Endothelial cell of umbilical vein (primary cell): ENCODE data around the gene CAMKMT. TPM values are rescaled to one million over a fixed set of nuclear protein-coding genes. Genes with fewer than 3 reads are reported as not detected.

Source experiments
- BruUV-seq: library from RNA; stranded (reverse); fragments of 400-500 nt; replicated peaks from 2 replicates; lab custom pipeline; 2021; lab: Mats Ljungman, UMichigan
- CTCF ChIA-PET: fragments of 300-600, 350-600 bp; sonication (Branson Sonifier 250); formaldehyde crosslinking; loops from one replicate; lab custom pipeline; 2021; ENCODE audit warnings: antibody characterized with exemption, inconsistent platforms; lab: Charles Lee
- POLR2A ChIA-PET: fragments of 300-600, 350-600 bp; sonication (Branson Sonifier 250); formaldehyde crosslinking; loops from one replicate; lab custom pipeline; 2021; ENCODE audit warnings: antibody characterized with exemption, inconsistent platforms; lab: Charles Lee
- DNase-seq: peaks from one replicate; pipeline ENCODE4 v3.0.0-alpha.2; 2011; ENCODE audit warnings: low read depth, low spot score
- FAIRE-seq: peaks from 2 replicates; lab custom pipeline; 2011; peaks lifted over from hg19 to GRCh38; lab: Jason Lieb, UNC
- H2AFZ ChIP-seq: 2 replicates; pipeline ENCODE4 v1.6.0; 2012; ENCODE audit warnings: low read depth, low read length, control low read depth, inconsistent platforms
- H3K27ac ChIP-seq: 2 replicates; pipeline ENCODE4 v1.5.1; 2011; ENCODE audit warnings: low read depth, mild to moderate bottlenecking, control low read depth, low read length, moderate library complexity; ENCODE audit not compliant: insufficient read depth
- H3K27me3 ChIP-seq, 2 experiments: 2 replicates each; pipeline versions ENCODE4 v1.6.0 to v1.6.1; 2011; ENCODE audit warnings: low read length in 2 of 2, mixed read lengths in 1 of 2; ENCODE audit not compliant: control insufficient read depth in 2 of 2, insufficient read depth in 2 of 2
- H3K36me3 ChIP-seq, 2 experiments: 2 replicates in 1 of 2; 3 replicates in 1 of 2; pipeline ENCODE4 v1.5.1; 2011; ENCODE audit warnings: low read length in 2 of 2, mild to moderate bottlenecking in 1 of 2, moderate library complexity in 1 of 2; ENCODE audit not compliant: control insufficient read depth in 2 of 2, insufficient read depth in 2 of 2; ENCODE audit errors: extremely low read depth in 1 of 2
- H3K4me1 ChIP-seq: 3 replicates; pipeline ENCODE4 v1.5.1; 2011; ENCODE audit warnings: mild to moderate bottlenecking, low read length; ENCODE audit not compliant: control insufficient read depth, insufficient read depth; ENCODE audit errors: extremely low read depth
- H3K4me2 ChIP-seq: 2 replicates; pipeline ENCODE4 v1.6.1; 2011; ENCODE audit warnings: low read length, control low read depth, mixed read lengths; ENCODE audit not compliant: insufficient read depth
- H3K4me3 ChIP-seq, 3 experiments: fragments of 200-600 bp in 1 of 3; sonication (generic), shearing (Covaris generic) in 1 of 3; replicated peaks in 1 of 3; 2 replicates each; pipeline ENCODE4 v1.5.1; 2011 to 2016; ENCODE audit warnings: control low read depth in 3 of 3, low read length in 3 of 3, mild to moderate bottlenecking in 2 of 3, inconsistent platforms in 1 of 3, low read depth in 1 of 3, moderate library complexity in 1 of 3; ENCODE audit not compliant: insufficient read depth in 1 of 3
- H3K79me2 ChIP-seq: 2 replicates; pipeline ENCODE4 v1.6.0; 2012; ENCODE audit warnings: low read length, inconsistent platforms; ENCODE audit not compliant: control insufficient read depth, insufficient read depth
- H3K9ac ChIP-seq: replicated peaks from 2 replicates; pipeline ENCODE3; 2011; ENCODE audit warnings: low read length, control low read depth; ENCODE audit not compliant: insufficient read depth; ENCODE audit errors: extremely low read depth
- H3K9me1 ChIP-seq: replicated peaks from 3 replicates; pipeline ENCODE4 v1.6.0; 2011; ENCODE audit warnings: mild to moderate bottlenecking, low read length; ENCODE audit not compliant: control insufficient read depth, insufficient read depth; ENCODE audit errors: extremely low read depth
- H3K9me3 ChIP-seq: replicated peaks from 2 replicates; pipeline ENCODE4 v1.5.1; 2012; ENCODE audit warnings: low read length, inconsistent platforms; ENCODE audit not compliant: control insufficient read depth, insufficient read depth
- H4K20me1 ChIP-seq: replicated peaks from 2 replicates; pipeline ENCODE3; 2011; ENCODE audit warnings: mild to moderate bottlenecking, low read length; ENCODE audit not compliant: control insufficient read depth, insufficient read depth; ENCODE audit errors: extremely low read depth
- EZH2 ChIP-seq: IDR thresholded peaks from 2 replicates; pipeline ENCODE4 v1.6.1; 2012; ENCODE audit warnings: borderline replicate concordance, low read depth, mild to moderate bottlenecking, moderate library complexity, low read length, inconsistent platforms; ENCODE audit not compliant: severe bottlenecking
- FOS ChIP-seq: IDR thresholded peaks from 2 replicates; pipeline ENCODE4 v1.6.1; 2011; ENCODE audit warnings: mild to moderate bottlenecking, low read length, moderate library complexity, borderline replicate concordance; ENCODE audit not compliant: insufficient read depth
- GATA2 ChIP-seq: IDR thresholded peaks from 2 replicates; pipeline ENCODE4 v1.7.0; 2011; ENCODE audit warnings: low read depth, mild to moderate bottlenecking, moderate library complexity, mixed read lengths, low read length; ENCODE audit not compliant: insufficient read length, insufficient read depth
- JUN ChIP-seq: IDR thresholded peaks from 2 replicates; pipeline ENCODE4 v1.6.1; 2011; ENCODE audit warnings: borderline replicate concordance, low read depth; ENCODE audit not compliant: insufficient read length, insufficient read depth
- MYC ChIP-seq: IDR thresholded peaks from one replicate; pipeline ENCODE4 v1.6.1; 2011; ENCODE audit warnings: mild to moderate bottlenecking, low read depth, low read length
- POLR2A ChIP-seq: IDR thresholded peaks from 2 replicates; pipeline ENCODE4 v1.6.1; 2012; ENCODE audit warnings: low read depth, mild to moderate bottlenecking, control low read depth, low read length
- POLR2AphosphoS5 ChIP-seq: IDR thresholded peaks from 2 replicates; pipeline ENCODE4 v1.6.1; 2012; ENCODE audit warnings: low read depth, mild to moderate bottlenecking, control low read depth, low read length, moderate library complexity; ENCODE audit not compliant: insufficient read depth
- dilution Hi-C: fragments of 300-500 bp; cut with MboI; formaldehyde crosslinking; loops from one replicate; pipeline ENCODE4 v1.15.0; 2019; ENCODE audit warnings: low sequenced_read_pairs; ENCODE audit not compliant: extremely low pct_ligation_motif_present
- intact Hi-C: fragments of 100-400 bp; cut with micrococcal nuclease; formaldehyde crosslinking; loops from one replicate; pipeline ENCODE4 v1.10.0; 2022
- polyA plus RNA-seq, 4 experiments: library from polyadenylated mRNA; depleted of rRNA in 3 of 4; stranded (reverse) in 3 of 4; unstranded in 1 of 4; fragments of >200 nt; gene quantifications; 2 replicates each; pipeline versions ENCODE4 v1.2.1 to v1.2.3, GENCODE V29; 2011 to 2012; ENCODE audit warnings: missing spikeins in 1 of 4
- total RNA-seq: library from RNA; stranded (reverse); gene quantifications from 2 replicates; pipeline ENCODE4 v1.2.3, GENCODE V29; 2021
- TF ChIP-seq, protein P1 (sequence below): IDR thresholded peaks from 2 replicates; pipeline ENCODE4 v1.6.1; 2011; ENCODE audit not compliant: insufficient read depth, insufficient read length
- TF ChIP-seq, protein P2 (sequence below), 2 donors: IDR thresholded peaks; 1 replicate in 1 of 2; 2 replicates in 1 of 2; pipeline ENCODE4 v1.5.1; 2011; ENCODE audit warnings: low read length in 2 of 2, mild to moderate bottlenecking in 2 of 2, moderate library complexity in 2 of 2, control low read depth in 1 of 2, inconsistent platforms in 1 of 2, low read depth in 1 of 2; ENCODE audit not compliant: insufficient read depth in 1 of 2; ENCODE audit errors: extremely low read depth in 1 of 2

The CAMKMT gene
- total and polyA plus RNA-seq, 2 donors (not counting 3 experiments of a cell fraction or from before 2014, with no cell fraction given): 4.1 to 10.7 TPM

DNA sequence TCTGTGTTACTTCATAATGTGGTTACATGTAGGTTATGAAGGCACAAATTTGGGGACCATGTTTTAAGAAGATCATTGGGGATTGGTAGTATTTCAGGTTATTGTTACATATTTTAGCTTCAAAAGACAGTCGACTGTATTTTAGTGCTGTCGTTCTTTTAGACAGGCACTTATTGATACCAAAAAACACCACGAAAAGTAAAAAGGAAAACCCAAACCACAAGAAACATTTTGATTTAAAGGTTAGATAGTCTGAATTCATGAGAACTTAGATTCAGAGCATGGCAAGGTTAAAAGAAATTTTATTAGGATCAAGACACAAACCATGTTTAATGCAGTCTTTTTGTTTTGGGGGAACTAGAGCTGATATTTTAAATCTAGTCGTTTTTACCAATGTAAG lies 209.0 kb downstream of the CAMKMT start:
- no peaks in the 10 kb centered on the region for H3K9me3 ChIP-seq
- H3K4me1 ChIP-seq: no peaks in the 10 kb centered on the region
- ChIA-PET CTCF (interaction anchor here (1.4 to 3.0 kb wide), 3 partner anchors 10 to 91 kb away, joined by 3 to 8 read pairs (median 4); no protein-coding TSS in a partner anchor), POLR2A (interaction anchor here (0.6 kb wide), 1 partner anchor 40 kb away, joined by 5 read pairs; no protein-coding TSS in a partner anchor)
- no peak for DNase-seq
- FAIRE-seq: no peak
- BruUV-seq: no TSS peak
- H3K36me3 ChIP-seq: no peaks in the 10 kb centered on the region
- TF ChIP-seq EZH2: no peak
- TF ChIP-seq FOS: no peak
- no peak for TF ChIP-seq POLR2AphosphoS5
- TF ChIP-seq, protein P1, sequence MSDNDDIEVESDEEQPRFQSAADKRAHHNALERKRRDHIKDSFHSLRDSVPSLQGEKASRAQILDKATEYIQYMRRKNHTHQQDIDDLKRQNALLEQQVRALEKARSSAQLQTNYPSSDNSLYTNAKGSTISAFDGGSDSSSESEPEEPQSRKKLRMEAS: no peak
- no peak for TF ChIP-seq GATA2
- TF ChIP-seq, protein P2, sequence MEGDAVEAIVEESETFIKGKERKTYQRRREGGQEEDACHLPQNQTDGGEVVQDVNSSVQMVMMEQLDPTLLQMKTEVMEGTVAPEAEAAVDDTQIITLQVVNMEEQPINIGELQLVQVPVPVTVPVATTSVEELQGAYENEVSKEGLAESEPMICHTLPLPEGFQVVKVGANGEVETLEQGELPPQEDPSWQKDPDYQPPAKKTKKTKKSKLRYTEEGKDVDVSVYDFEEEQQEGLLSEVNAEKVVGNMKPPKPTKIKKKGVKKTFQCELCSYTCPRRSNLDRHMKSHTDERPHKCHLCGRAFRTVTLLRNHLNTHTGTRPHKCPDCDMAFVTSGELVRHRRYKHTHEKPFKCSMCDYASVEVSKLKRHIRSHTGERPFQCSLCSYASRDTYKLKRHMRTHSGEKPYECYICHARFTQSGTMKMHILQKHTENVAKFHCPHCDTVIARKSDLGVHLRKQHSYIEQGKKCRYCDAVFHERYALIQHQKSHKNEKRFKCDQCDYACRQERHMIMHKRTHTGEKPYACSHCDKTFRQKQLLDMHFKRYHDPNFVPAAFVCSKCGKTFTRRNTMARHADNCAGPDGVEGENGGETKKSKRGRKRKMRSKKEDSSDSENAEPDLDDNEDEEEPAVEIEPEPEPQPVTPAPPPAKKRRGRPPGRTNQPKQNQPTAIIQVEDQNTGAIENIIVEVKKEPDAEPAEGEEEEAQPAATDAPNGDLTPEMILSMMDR (IDR thresholded peaks at IDR 0.05; ENCODE audit: extremely low read depth in 1 of 2, insufficient read depth in 1 of 2, low read depth in 1 of 2, low read length in 2 of 2): no peak
- no peak for TF ChIP-seq POLR2A
- no peak for TF ChIP-seq MYC
- TF ChIP-seq JUN: no peak
- no peaks in the 10 kb centered on the region for H3K79me2 ChIP-seq
- H3K27me3 ChIP-seq: no peaks in the 10 kb centered on the region
- H2AFZ ChIP-seq: no peak overlapping the region
- no peak overlapping the region for H3K9ac ChIP-seq
- H3K4me3 ChIP-seq: no peak overlapping the region
- H4K20me1 ChIP-seq: no peaks in the 10 kb centered on the region
- intact Hi-C loops: no loop called here
- H3K27ac ChIP-seq: no peak overlapping the region
- dilution Hi-C loops: no loop called here
- no peaks in the 10 kb centered on the region for H3K9me1 ChIP-seq
- H3K4me2 ChIP-seq: no peak overlapping the region
